Retina (tissue), 1 donor: ENCODE measurements around the gene PSMG1.
A peak's percentile ranks its signal among the peaks of the same experiment; 100 is the strongest.
"Not testable (repeated sequence)": the region's sequence is repeated elsewhere in the genome, so short reads cannot be mapped to it uniquely, and the experiment has no call there.

Experiments used
- DNase-seq: peaks from one replicate; pipeline ENCODE4 v3.0.0-alpha.2; 2016

Gene PSMG1, protein sequence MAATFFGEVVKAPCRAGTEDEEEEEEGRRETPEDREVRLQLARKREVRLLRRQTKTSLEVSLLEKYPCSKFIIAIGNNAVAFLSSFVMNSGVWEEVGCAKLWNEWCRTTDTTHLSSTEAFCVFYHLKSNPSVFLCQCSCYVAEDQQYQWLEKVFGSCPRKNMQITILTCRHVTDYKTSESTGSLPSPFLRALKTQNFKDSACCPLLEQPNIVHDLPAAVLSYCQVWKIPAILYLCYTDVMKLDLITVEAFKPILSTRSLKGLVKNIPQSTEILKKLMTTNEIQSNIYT

DNA sequence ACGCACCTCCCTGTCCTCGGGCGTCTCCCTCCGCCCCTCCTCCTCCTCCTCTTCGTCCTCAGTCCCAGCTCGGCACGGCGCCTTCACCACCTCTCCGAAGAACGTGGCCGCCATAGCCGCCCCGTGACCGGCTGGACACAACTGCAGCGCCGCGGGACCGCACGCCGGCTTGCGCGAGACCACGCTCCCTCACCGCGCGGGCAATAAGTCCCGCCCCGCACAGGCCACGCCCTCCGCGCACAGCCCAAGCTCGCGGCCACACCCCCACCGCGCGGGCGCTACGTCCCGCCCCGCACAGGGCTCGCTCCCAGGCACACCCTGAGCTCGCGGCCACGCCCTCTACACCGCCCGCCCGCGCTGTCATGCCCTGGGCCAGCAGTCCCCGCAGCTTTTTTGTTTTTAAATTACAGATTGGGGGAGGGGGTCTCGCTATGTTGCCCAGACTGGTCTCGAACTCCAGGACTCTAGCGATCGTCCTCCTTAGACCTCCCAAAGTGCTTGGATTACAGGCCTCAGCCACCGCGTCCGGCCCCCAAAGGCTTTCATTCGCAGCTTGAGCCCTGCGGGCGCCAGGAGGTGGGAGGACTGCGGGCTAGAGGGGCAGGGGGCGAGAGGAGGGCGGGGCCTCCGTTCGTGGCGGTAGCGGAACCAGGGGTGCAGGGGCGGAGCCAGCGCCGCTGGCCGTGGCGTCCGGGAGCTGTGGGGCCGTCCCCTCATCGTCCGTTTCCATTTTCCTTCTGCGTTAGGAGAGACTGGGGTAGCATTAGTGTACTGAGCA is at the start of gene PSMG1:
Gene PSMG1 (minus strand): TSS at position 180 of the 778 bp plus-strand sequence. CDS start 66 bp downstream, at position 114.
- DNase-seq = peak; percentile 97

DNA sequence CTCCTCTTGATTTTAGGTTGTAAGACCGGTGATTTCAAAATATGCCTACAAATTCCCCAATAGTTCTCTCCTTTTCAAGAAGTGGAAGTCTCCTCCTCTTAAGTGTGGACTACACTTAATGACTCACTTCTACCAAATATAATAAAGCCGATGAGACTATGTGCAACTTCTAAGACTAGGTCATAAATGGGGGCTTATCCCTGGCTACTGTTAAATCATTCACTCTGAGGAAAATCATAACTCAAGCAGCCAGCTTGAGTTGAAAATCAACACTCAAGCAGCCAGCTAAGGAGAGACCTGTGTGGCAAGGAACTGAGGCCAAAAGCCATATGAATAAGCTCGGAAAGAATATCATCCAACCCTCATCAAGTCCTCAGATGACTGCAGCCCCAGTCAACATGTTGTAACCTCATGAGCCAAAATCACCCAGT is 49.6 kb upstream of the PSMG1 start:
- DNase-seq = no peak

DNA sequence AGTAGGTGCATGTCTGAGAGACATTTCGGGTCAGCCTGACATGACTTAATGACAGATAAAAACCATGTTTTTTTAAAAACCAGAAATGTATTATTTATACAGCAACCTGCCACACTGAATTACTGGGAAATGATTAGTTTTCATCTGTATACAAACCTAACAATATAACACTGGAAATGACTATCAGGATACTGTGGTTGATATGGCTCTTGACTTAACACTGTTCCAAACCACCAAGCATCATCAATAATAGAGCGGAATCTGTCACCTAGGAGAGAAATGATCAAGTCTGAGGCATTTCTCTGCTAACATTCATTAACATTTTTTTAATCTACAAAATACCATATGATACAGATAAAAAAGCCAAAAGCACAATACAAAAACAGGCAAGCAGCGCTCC is 41.7 kb upstream of the PSMG1 start:
- no peak for DNase-seq

DNA sequence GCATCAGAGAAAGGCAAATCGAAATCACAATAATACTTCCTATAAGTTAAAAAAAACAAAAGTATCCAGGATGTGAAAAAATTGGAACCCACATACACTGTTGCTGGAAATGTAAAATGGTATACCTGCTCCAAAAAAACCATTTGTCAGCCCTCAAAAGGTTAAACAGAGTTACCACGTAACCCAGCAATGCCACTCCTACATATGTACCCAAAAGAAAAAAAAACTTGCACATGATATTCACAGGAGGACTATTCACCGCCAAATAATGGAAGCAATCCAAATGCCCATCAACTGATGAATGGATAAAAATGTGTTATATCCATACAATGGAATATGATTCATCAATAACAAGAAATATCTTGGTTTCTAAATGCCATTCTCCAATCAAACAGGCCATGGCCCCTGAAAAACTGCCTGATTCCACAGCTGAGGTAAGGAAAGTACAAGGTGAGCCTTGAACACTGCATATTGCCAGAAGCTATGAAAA is 38.8 kb upstream of the PSMG1 start:
- DNase-seq = no peak

DNA sequence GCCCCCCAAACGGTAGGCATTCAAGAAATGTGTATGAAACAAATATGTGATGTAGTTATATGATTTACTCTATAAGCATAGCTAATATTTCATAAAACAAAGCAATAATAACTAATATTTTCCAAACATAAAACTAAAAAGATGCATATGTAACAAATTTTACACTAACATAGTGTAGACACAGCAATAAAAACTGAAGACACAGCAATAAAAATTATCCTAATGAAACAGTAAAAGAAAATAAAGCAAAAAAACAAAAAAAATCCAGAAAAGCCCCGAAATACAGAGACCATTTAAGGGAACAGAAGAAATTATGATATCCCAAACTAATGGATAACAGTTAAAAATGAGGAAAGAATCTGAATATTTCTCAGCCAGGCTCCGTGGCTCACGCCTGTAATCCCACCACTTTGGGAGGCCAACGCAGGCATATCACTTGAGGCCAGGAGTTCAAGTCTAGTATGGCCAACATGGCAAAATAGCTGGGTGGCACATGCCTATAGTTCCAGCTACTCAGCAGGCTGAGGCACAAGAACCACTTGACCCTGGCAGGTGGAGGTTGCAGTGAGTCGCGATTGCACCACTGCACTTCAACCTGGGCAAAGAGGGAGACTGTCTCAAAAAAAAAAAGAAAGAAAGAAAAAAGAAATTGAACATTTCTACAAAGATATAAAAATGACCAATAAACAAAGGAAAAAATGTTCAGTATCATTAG is 38.2 kb upstream of the PSMG1 start:
- no peak for DNase-seq

DNA sequence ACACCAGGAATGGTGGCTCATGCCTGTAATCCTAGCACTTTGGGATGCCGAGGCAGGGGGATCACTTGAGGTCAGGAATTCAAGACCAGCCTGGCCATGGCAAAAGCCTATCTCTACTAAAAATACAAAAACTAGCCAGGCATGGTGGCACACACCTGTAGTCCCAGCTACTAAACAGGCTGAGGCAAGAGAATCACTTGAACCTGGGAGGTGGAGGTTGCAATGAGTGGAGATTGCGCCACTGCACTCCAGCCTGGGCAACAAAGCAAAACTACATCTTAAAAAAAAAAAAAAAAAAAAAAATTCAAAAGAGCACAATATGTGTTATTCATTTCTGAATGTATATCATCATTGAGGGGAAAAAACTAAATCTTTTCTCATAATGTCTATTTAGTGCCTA is 37.6 kb upstream of the PSMG1 start:
- DNase-seq = not testable (repeated sequence)

DNA sequence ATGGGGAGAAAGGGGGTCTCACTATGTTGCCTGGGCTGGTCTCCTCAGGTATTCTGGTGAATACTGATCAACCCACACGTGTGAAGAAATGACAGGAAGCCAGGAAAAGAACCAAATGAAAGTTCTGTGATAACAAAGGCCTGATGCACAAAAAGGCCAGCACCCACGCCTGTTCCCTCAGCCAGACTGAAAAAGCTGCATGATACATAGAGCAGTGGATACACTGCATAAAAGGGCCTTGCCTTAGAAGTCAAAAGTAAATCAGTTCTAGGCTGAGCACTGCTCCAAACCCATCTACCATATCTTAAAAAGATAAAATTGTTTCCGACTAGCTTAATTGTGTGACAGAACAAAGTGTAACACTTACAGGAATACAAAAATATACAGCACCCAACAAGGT is 36.9 kb upstream of the PSMG1 start:
- DNase-seq = no peak

DNA sequence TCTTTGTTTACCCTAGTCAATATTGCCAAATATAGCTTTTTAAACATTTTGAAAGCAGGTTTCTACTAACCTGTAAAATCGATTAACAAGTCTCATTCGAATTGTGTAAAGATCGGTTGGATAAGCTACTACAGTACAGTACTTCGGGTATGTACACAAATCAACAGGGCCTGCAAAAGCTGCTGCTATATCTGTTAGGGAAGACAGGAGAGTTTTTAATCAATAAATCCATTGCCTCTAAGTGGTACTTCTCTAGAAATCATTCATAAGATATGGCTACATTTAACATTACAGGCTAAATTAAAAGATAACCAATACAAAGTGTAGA is 34.8 kb upstream of the PSMG1 start:
- no peak for DNase-seq

DNA sequence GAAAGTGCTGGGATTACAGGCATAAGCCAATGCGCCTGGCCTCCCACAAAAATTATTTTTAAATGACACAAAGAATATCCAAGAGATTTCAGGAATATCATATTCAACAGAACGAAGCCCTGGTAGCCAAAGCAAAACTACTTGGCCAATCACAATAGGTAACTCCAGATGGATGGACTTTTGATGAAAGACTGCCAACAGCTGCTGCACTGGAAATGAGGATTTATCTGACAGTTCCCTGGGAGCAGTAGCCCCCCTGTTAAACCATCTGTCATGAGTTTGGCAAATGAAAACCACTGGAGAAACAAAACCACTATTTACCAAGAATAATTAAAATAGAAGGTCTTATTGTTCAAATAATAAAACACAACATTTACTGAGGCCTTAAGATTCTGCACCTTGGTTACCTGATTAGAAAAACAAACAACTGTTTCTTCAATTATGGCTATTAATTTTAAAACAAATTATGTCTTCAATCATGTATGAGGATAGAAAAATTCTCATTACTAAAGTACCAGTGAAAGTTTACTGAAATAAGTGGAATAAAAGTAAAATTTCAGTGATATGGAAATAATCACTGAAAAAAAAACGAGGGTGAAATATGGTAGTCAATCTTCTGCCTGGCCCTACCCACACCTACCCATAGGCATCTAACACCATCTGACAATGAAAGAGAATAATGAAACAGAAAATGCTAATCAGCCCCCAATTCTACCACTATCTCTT is 34.3 kb upstream of the PSMG1 start:
- no peak for DNase-seq

DNA sequence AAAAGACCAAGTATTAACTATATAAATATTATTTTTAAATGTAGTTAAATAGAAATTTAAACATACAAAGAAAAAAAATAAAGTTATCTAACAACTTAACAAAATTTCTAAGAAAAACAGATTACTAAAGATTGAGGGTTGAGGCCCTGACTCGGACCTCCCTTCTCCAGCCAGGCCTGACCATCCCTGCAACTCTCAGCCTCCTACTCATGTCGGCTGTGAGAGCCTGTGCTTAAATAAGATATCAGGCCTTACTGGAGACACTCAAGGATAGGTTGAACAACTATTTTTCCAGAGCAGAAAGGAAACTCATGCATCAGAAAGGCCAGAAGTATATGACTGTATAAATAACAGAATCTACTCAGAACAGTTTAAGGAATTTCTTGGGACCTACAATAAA is 33.0 kb upstream of the PSMG1 start:
- no peak for DNase-seq

DNA sequence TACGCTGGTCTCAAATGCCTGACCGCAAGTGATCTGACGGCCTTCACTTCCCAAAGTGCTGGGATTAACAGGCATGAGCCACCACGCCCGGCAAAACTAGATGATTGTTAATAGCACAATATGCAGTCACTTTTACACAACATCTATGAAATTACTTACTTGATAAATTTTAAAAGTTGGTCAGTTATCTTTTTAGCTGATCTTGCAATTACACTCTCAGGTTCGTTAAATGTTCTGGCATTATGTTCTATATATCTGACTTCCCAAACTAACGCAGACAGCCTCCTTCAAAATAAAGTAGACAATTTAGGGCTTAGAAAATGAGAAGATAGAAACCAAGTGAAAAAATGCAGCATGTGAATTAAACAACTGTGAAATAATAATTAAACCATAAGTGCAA is 31.8 kb upstream of the PSMG1 start:
- DNase-seq = no peak

DNA sequence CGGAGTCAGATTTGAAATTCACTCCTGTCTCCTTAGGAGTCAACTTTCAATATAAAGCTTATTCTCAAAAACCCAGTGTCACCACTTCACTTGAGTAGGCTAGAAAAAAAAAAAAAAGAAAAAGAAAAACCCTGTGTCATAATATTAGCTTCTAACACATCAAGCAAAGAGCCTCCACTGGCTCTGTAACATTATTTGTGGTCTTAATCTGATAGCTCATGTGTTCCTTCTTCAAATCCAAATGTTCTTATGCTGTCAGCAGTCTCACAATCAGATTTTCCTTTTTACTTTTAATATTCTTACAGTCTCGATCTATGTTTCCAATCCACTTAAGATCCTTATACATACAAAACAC is 26.1 kb upstream of the PSMG1 start:
- DNase-seq = no peak

DNA sequence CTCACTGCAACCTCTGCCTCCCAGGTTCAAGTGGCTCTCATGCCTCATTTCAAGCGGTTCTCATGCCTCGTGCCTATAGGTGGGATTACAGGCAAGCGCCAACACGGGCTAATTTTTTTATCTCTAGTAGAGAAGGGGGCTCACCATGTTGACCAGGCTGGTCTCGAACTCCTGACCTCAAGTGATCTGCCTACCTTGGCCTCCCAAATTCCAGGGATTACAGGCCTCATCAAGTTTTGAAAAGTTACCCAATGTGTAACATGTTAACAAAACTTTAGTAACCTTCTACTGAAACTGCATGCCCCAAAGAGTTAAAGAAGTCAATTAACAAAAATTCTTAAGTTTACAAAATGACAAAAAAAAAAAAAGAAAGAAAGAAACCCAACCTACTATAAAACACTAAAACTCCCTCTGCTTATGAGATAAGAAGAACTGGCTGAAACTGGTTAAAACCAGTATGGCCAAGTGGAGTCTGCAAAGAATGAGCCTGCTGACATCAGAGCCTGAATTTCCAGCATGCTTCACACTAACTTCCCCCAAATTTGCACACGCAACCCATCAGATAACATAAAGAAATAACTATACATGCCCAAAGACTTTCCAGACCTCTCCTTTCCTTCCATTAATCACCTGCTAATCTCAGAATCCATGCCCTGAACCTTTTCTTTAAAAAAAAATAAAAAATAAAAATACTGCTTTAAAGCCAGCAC is 25.5 kb upstream of the PSMG1 start:
- no peak for DNase-seq

DNA sequence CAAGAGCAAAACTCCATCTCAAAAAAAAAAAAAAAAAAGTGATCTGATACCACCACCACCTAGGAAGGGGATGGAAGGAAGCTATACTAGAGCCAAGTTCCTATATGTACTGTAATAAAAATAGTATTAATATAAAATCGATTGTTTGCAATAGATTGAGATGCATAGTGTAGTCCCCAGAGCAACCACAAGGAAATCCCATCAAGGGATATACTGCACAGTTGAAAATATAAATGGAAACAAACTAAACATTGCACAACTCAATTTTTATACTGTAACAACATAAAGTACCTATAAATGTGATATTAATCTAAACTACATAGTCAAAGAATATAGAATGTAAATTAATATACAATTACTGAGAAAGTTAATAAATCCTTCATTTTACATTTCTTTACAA is 20.9 kb upstream of the PSMG1 start:
- no peak for DNase-seq

DNA sequence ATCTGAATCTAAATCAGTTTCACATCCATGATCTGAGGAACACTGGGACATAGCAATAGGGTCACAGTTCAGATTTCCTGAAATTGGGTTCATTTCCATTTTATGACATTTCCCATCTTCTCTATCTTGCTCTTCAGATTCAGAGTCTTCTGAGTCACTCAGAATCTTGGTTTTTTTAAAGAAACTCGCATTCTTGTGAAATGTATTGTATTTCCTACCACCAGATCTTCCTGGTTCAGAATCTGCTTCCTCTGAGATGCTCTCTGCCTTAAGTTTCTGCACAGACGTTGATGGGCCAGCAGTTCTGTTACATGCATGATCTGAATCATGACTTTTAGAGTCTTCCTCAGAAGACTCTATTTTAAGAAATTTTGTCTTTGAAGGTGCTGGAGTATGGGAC is 15.5 kb upstream of the PSMG1 start:
- no peak for DNase-seq

DNA sequence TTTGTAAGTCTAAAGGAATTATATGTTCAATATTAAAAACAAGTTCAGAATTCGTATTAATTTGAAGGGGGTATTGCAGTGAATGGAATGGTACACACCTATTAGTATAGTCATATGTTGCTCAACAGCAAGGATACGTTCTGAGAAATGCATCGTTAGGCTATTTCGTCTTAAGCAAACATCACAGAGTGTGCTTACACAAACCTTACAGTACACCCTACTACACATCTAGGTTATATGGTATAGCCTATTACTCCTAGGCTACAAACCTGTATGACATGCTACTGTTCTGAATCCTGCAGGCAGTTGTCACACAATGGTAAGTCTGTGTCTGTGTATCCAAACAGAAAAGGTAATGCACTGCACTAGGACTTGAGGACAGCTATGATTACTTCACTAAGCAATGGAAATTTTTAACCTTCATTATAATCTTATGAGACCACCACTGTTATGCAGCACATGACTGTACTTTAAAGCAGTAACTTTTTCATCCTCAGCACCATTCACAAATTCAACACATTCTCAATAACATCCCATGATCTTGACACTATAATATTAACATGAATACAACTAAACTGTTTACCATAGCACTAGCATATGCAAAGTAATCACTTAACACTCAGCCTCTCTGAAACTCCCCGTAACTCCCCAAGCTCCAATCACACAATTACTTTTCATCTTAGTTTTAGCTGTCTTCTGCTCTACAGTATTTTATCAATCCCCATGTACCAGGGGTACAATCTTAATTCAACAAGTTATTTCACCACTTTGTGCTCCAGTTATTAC is 14.4 kb upstream of the PSMG1 start:
- no peak for DNase-seq

DNA sequence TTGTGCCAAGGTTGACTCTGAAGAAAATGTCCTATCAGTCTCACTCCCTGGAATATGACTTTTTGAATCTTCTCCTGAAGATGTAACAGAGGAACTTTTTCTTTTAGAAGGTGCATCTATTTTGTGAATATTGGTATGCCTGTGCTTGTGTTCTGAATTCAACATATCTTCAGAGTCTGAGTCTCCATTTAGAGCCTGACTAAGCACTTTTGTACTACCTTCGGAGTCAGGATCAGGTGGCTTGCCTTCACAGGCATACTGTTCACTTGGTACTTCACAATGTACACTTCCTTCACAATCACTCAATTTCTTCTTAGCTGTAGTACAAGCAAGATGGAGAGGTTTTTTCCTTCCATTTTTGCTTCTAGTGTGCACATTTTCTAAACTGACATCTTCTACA is 13.6 kb upstream of the PSMG1 start:
- DNase-seq = no peak

DNA sequence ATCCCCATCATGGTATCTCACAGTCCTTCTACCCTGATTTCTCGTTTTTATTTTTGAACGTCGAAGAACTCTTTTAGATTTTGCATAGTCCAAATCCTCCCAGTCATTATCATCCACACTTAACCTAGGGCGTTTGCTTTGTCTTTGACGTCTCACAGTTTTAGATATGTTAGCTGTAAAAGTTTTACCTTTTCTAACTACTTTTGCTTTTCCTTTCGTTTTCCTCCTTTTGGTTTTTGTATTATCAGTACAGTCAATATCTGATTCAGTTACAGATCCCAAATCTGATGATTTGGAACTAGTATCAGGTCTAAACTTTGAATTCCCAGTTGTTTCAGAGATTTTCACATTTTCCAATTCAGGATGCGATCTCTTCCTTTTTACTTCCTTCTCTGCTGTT is 13.1 kb upstream of the PSMG1 start:
- no peak for DNase-seq

DNA sequence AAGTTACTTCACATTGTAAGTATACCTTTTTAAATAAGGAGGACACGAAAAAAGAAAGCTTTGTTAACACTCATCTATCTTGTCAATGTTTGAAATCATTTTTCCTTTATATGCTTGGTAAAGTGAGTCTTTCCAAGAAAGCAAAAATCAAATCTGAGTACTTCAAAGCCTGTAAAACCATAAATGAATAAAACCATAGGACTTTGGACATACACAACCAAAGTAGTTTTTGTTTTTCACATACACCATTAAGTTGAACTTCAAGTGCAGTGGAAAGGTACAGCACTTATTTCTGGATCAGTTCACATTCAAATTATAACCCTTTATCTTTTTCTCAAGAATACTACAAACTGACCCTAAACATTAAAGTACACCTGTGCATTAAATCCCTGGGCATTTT is 10.1 kb upstream of the PSMG1 start:
- DNase-seq = no peak

DNA sequence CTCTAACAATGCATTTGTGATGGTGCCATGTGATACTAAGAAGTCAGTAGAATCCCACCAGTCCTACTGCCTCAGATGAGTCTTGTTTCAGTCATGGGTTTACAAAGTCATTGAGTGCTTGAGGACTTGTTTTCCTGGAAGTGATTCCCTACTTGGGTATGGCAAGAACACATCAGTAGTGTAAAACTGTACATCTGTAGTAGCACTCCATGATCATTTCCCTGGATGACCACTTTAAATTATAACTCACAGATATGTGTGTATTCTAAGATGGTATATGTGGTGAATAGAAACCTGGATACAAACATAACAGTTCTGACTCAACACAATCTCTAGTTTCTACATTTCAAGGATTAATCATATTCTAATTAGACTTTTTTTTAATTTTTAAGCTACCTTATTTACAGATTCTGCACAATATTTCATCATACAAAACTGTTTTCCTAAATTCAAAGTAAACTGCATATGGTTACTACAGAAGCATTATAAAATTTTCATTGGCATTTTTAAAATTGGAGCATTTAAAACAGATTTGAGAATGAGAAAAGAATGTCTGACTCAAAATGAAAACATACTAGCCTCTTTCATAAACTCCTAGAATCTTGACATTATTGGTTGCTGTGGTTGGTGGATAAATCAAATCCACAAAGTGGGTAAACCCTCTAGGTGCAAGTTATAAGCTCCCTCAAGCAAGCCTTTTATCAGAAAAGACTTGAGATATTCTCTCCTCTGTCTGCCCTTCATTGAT is 6.8 kb upstream of the PSMG1 start:
- no peak for DNase-seq

DNA sequence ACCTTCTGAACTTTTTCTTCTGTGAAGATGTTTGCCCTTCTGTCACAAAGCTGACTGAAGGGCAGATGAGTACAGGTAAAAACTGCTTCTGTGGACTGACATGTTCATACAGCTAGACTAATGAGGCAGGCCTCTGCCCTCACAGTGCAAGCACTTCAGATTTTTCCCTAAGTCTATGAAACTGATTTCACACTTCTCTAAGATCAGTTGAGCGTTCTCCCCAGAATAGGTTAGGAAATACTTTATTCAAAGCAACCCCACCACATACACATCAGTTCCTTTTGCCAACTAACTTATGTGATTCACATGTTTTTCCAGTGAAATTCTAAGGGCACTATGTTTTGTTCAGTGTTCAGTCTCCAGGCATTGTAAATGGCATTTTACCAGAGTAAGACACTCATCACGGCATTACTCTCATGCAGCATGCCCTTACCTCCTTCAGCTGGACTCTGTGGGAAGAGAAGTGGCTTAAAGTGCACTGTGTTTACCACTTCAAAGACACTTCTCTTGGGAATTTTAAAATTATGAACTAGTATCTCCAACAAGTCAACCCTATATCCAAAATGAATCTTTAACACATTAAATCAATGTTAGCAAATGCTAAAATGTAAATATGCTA is 5.4 kb upstream of the PSMG1 start:
- no peak for DNase-seq
